Neural crest cell (in vitro differentiated cells): ENCODE results near the gene TTLL11. TPM values are rescaled to one million over a fixed set of nuclear protein-coding genes. Genes with fewer than 3 reads are reported as not detected.

Source experiments
- DNase-seq: peaks from one replicate; pipeline ENCODE4 v3.0.0; 2021; ENCODE audit warnings: low read depth, mixed read lengths, low spot score
- H3K27ac Mint-ChIP-seq: one replicate; pipeline ENCODE4 v1.8.0; 2021; ENCODE audit warnings: mild to moderate bottlenecking, mixed read lengths; ENCODE audit not compliant: unreplicated experiment
- H3K27me3 Mint-ChIP-seq: 2 replicates; pipeline ENCODE4 v1.8.0; 2021; ENCODE audit warnings: low read depth, mild to moderate bottlenecking, mixed read lengths
- H3K36me3 Mint-ChIP-seq: 2 replicates; pipeline ENCODE4 v1.8.0; 2021; ENCODE audit warnings: low read depth, mild to moderate bottlenecking, mixed read lengths
- H3K4me1 Mint-ChIP-seq: 2 replicates; pipeline ENCODE4 v1.8.0; 2021; ENCODE audit warnings: mixed read lengths
- H3K4me3 Mint-ChIP-seq: one replicate; pipeline ENCODE4 v1.8.0; 2021; ENCODE audit warnings: mild to moderate bottlenecking, mixed read lengths
- H3K9me3 Mint-ChIP-seq: 2 replicates; pipeline ENCODE4 v1.8.0; 2021; ENCODE audit warnings: mixed read lengths
- total RNA-seq: library from RNA; stranded (reverse); gene quantifications from 2 replicates; pipeline ENCODE4 v1.2.1, GENCODE V29; 2021
- TF ChIP-seq, protein P1 (sequence below): fragments of 200-600 bp; sonication (generic); conservative IDR thresholded peaks from 2 replicates; pipeline ENCODE4 v1.5.0; 2021; ENCODE audit warnings: antibody characterized with exemption, mild to moderate bottlenecking

Gene TTLL11
- total RNA-seq, 1 donor from 2014 or later: 9.1 TPM

DNA sequence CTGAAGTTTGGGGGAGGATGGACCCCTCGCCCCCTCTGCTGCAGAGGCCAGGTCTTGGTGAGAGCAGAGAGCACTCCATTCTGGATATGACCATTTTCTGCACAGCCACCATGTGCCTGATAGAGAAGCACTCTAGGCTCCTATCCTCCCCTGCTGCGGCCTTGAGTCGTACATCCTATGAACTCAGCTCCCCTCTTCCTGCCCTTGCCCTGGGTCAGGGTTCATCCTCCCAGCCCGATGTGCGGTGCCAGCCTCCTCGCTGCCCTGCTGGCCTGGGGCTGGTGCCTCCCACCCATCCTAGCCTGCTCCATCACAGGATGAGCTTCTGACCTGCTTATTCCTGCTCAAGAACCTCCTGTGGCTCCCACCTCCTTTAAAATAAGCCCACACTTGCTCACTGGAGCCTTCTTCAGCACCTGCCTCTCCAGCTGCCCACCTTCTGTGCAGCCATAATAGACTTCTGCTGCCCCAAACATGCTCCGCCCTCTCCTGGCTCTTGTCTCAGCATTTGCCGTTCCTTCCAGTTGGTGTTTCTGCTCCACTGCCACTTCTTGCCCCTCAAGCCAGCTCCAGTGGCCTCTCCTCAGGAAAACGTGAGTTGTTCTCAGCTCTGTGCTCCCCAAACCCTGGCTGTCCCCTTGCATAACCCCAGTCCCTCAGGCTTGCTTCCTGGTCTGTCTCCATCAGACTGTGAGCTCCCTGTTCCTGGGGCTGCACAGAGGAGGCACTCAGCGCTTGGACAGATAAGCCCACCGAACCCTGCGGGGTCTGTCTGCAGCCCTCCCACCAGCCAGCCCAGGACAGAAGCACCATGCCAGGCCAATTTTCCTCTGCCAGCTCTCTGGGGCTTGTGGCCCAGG, 22.3 kb upstream of the TTLL11 start:
- peak overlapping the region; percentile 43 for H3K27ac Mint-ChIP-seq
- no peak for DNase-seq
- no peaks in the 10 kb centered on the region for H3K36me3 Mint-ChIP-seq
- peaks cover 12% of the 10 kb centered on the region for H3K27me3 Mint-ChIP-seq
- no peaks in the 10 kb centered on the region for H3K9me3 Mint-ChIP-seq
- no peak overlapping the region for H3K4me3 Mint-ChIP-seq
- peaks cover 4% of the 10 kb centered on the region for H3K4me1 Mint-ChIP-seq
- TF ChIP-seq, protein P1, sequence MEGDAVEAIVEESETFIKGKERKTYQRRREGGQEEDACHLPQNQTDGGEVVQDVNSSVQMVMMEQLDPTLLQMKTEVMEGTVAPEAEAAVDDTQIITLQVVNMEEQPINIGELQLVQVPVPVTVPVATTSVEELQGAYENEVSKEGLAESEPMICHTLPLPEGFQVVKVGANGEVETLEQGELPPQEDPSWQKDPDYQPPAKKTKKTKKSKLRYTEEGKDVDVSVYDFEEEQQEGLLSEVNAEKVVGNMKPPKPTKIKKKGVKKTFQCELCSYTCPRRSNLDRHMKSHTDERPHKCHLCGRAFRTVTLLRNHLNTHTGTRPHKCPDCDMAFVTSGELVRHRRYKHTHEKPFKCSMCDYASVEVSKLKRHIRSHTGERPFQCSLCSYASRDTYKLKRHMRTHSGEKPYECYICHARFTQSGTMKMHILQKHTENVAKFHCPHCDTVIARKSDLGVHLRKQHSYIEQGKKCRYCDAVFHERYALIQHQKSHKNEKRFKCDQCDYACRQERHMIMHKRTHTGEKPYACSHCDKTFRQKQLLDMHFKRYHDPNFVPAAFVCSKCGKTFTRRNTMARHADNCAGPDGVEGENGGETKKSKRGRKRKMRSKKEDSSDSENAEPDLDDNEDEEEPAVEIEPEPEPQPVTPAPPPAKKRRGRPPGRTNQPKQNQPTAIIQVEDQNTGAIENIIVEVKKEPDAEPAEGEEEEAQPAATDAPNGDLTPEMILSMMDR: no peak

DNA sequence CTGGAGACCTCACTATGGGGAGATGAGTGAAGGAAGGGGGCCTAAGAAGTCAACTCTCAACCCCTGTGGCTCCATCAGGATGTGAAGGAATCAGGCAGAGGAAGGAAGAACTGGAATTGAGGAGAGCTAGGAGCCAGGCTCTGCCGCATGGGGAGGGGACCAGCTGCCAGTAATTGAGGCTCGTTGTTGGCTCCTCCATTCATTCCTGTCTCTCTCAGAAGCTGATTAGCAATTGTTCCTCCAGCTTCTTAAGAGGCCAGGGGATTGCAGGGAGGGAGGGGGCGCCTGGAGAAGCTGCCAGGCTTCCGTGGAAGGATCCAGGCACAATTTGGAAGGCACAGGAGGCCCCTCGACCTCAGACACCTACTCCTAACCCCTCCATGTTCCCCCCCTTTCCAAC, 20.5 kb upstream of the TTLL11 start:
- Mint-ChIP-seq H3K27me3 (peaks cover 12% of the 10 kb centered on the region), H3K9me3 (no peaks in the 10 kb centered on the region), H3K4me1 (peaks cover 4% of the 10 kb centered on the region), H3K36me3 (no peaks in the 10 kb centered on the region), H3K4me3 (no peak overlapping the region), H3K27ac (peak overlapping the region; percentile 92)
- TF ChIP-seq, protein P1: no peak
- no peak for DNase-seq

DNA sequence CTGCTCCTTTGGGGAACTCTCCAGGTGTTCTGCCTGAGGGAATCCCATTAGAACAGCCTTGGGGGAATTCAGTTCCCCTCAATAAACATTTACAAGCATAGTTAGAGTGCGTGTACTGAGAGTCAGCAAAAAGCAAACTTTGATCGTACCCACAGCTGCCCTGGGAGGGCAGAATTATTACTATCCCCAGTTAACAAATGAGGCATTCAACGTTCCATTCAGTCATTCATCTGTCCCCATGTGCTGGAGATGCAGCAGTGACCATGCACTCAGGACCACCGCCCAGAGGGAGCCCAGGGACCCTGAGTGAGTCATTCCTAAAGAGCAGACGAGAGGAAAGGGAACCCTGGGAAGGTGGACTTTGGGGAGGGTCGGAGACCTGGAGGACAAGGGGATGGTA, 19.1 kb upstream of the TTLL11 start:
- H3K27ac Mint-ChIP-seq: no peak overlapping the region
- peaks cover 12% of the 10 kb centered on the region for H3K27me3 Mint-ChIP-seq
- DNase-seq: no peak
- peaks cover 9% of the 10 kb centered on the region for H3K4me1 Mint-ChIP-seq
- H3K4me3 Mint-ChIP-seq: no peak overlapping the region
- no peaks in the 10 kb centered on the region for H3K36me3 Mint-ChIP-seq
- H3K9me3 Mint-ChIP-seq: no peaks in the 10 kb centered on the region
- TF ChIP-seq, protein P1: no peak

DNA sequence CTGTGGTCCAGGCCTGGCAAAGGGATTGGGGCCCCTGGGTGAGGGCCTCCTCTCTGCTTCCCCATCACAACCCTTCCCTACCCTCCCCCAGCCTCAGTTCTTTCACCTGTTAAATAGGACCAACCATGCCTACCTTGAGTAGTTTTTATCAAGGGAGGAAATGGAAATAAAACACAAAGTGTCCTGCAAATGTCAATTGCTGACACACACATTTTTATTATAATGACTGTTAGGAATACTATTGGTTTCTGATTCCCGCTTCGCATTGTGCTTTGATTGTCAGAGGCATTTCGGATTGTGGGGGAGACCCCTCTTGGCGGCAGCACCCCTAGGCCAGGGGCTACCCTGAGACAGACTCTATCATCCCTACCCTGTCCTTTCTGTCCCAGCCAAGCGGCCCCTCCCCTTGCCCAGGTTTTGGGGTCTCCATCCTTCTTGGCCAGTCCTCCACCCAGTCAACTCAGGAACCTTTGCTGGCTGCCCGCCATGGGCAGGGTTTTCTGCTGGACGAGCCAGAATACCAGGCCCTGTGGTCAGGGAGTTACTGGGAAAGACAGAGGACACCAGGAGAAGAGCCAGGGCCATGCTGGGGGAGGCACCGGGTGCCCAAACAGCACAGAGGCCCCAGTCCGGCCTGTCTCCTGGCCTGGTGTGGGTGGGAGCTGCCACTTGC, 18.4 kb upstream of the TTLL11 start:
- peaks cover 12% of the 10 kb centered on the region for H3K27me3 Mint-ChIP-seq
- H3K9me3 Mint-ChIP-seq: no peaks in the 10 kb centered on the region
- H3K36me3 Mint-ChIP-seq: no peaks in the 10 kb centered on the region
- DNase-seq: no peak
- no peak overlapping the region for H3K27ac Mint-ChIP-seq
- peaks cover 13% of the 10 kb centered on the region for H3K4me1 Mint-ChIP-seq
- no peak overlapping the region for H3K4me3 Mint-ChIP-seq
- TF ChIP-seq, protein P1: no peak

DNA sequence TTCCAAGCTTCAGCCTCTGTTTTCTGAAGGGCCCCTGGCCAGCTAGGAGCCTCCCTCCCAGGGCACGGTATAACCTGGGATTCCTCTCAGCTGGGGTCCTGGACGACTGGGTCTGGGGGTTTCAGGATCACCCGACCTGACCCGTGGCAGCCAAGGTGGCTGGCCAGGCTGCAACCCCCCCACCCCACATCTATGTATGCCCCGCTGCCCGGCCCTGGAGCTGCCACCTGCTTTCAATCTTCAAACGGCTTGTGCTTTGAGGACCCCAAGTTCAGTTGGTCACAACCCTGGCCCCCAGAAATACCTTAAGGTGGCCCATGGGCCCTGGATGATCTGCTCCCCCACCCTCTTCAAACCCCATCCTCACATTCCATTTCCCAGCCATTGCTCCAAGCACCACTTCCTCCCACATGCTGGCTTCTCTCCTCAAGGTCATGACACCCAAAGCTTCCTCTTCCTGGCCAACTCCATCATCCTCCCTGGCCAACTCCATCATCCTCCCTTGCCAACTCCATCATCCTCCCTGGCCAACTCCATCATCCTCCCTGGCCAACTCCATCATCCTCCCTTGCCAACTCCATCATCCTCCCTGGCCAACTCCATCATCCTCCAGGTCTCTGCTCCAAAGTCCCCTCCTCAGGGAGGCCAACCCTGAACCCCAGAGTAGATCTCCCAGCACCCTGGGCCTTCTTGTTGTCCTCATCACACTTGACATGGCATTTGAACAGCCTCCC, 17.2 kb upstream of the TTLL11 start:
- peaks cover 9% of the 10 kb centered on the region for H3K27me3 Mint-ChIP-seq
- no peaks in the 10 kb centered on the region for H3K36me3 Mint-ChIP-seq
- peaks cover 13% of the 10 kb centered on the region for H3K4me1 Mint-ChIP-seq
- no peak overlapping the region for H3K27ac Mint-ChIP-seq
- DNase-seq: no peak
- H3K4me3 Mint-ChIP-seq: no peak overlapping the region
- H3K9me3 Mint-ChIP-seq: no peaks in the 10 kb centered on the region
- TF ChIP-seq, protein P1: no peak
